OCI-LY1 (cell line): ENCODE measurements around the gene CRTAC1.

Experiments used
- H2AFZ ChIP-seq: fragments of 200-600 bp; sonication (generic), shearing (Covaris generic); 2 replicates; pipeline ENCODE4 v1.6.0; 2014; ENCODE audit warnings: antibody characterized with exemption, mild to moderate bottlenecking, low read length
- H3F3A ChIP-seq: fragments of 200-600 bp; sonication (generic), shearing (Covaris generic); 2 replicates; pipeline ENCODE4 v1.6.0; 2014; ENCODE audit warnings: mild to moderate bottlenecking, antibody characterized with exemption, low read length, moderate library complexity; ENCODE audit not compliant: insufficient read depth
- H3K27ac ChIP-seq: fragments of 200-600 bp; sonication (generic); 2 replicates; pipeline ENCODE4 v1.5.1; 2014; ENCODE audit warnings: low read length, mixed run types, mild to moderate bottlenecking, low read depth; ENCODE audit not compliant: poor library complexity, severe bottlenecking
- H3K27me3 ChIP-seq: fragments of 200-600 bp; sonication (generic); 2 replicates; pipeline ENCODE4 v1.6.0; 2014; ENCODE audit warnings: antibody characterized with exemption, mild to moderate bottlenecking, low read length, moderate library complexity; ENCODE audit not compliant: insufficient read depth
- H3K36me3 ChIP-seq: fragments of 200-600 bp; sonication (generic); 2 replicates; pipeline ENCODE4 v1.6.1; 2014; ENCODE audit warnings: mild to moderate bottlenecking, antibody characterized with exemption, low read length, moderate library complexity, mixed read lengths; ENCODE audit not compliant: insufficient read depth
- H3K4me1 ChIP-seq: fragments of 200-600 bp; sonication (generic); 2 replicates; pipeline ENCODE4 v1.5.1; 2014; ENCODE audit warnings: mild to moderate bottlenecking, low read length, moderate library complexity; ENCODE audit not compliant: insufficient read depth, severe bottlenecking
- H3K4me2 ChIP-seq: fragments of 200-600 bp; sonication (generic), shearing (Covaris generic); 2 replicates; pipeline ENCODE4 v1.6.1; 2014; ENCODE audit warnings: low read length
- H3K4me3 ChIP-seq: fragments of 200-600 bp; sonication (generic); 2 replicates; pipeline ENCODE4 v1.5.1; 2014; ENCODE audit warnings: low read length, low read depth, mild to moderate bottlenecking, mixed read lengths; ENCODE audit not compliant: poor library complexity, severe bottlenecking
- H3K79me2 ChIP-seq: fragments of 200-600 bp; shearing (Covaris generic); 2 replicates; pipeline ENCODE4 v1.6.1; 2016; ENCODE audit warnings: mixed run types, low read length, mixed read lengths; ENCODE audit not compliant: insufficient read depth
- H3K9ac ChIP-seq: fragments of 200-600 bp; sonication (generic), shearing (Covaris generic); 2 replicates; pipeline ENCODE4 v1.6.1; 2014; ENCODE audit warnings: mild to moderate bottlenecking, low read length, mixed read lengths
- H3K9me2 ChIP-seq: fragments of 200-600 bp; sonication (generic), shearing (Covaris generic); 2 replicates; pipeline ENCODE4 v1.6.1; 2014; ENCODE audit warnings: low read depth, mild to moderate bottlenecking, low read length, mixed read lengths
- H3K9me3 ChIP-seq: fragments of 200-600 bp; shearing (Covaris generic); 2 replicates; pipeline ENCODE4 v1.6.1; 2014; ENCODE audit warnings: low read length, mixed read lengths
- H4K20me1 ChIP-seq: fragments of 200-600 bp; sonication (generic), shearing (Covaris generic); 2 replicates; pipeline ENCODE4 v1.6.0; 2016; ENCODE audit warnings: mild to moderate bottlenecking, low read length; ENCODE audit not compliant: insufficient read depth
- EZH2 ChIP-seq: fragments of 200-600 bp; sonication (generic), shearing (Covaris generic); IDR thresholded peaks from 2 replicates; pipeline ENCODE4 v1.8.0; 2017; ENCODE audit warnings: borderline replicate concordance, mixed run types, mild to moderate bottlenecking, antibody characterized with exemption, low read length, moderate library complexity, mixed read lengths
- TF ChIP-seq, protein P1 (sequence below): fragments of 200-600 bp; sonication (generic), shearing (Covaris generic); IDR thresholded peaks from 2 replicates; pipeline ENCODE4 v1.5.1; 2017; ENCODE audit warnings: mild to moderate bottlenecking, antibody characterized with exemption, low read length, moderate library complexity, mixed read lengths

Gene CRTAC1

DNA sequence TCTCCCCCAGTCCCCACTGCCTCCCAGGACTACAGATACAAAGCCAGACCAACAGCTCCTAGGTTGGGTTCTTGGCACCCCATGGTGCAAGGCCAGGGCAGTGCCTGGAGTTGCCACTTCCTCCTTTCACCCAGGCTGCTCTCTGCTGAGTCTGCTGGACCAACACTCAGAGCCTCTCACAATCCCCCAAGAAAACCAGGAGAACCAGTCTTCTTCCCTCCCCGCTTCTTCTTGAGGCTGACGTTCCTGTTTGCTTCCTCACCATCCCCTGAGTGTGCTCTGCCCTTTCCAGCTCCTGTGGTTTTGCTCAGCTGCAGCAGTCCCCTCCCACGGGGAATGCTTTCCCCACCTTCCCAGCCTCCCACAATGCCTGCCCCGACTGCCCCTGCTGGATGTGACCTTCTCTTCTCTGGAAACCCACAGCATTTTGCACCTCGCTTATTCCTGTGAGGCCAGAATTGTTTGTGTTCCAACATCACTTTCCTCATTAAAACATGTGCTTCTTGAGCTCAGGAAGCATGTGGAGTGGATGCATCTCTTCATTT, 90.9 kb downstream of the CRTAC1 start:
- no peak overlapping the region for H3K4me2 ChIP-seq
- H3K9ac ChIP-seq = no peak overlapping the region
- H3K27ac ChIP-seq = no peak overlapping the region
- H3K4me1 ChIP-seq = no peaks in the 10 kb centered on the region
- H3K79me2 ChIP-seq = no peaks in the 10 kb centered on the region
- H4K20me1 ChIP-seq = no peaks in the 10 kb centered on the region
- no peaks in the 10 kb centered on the region for H3K36me3 ChIP-seq
- no peak overlapping the region for H2AFZ ChIP-seq
- H3K9me2 ChIP-seq = no peaks in the 10 kb centered on the region
- no peaks in the 10 kb centered on the region for H3K9me3 ChIP-seq
- TF ChIP-seq, protein P1, sequence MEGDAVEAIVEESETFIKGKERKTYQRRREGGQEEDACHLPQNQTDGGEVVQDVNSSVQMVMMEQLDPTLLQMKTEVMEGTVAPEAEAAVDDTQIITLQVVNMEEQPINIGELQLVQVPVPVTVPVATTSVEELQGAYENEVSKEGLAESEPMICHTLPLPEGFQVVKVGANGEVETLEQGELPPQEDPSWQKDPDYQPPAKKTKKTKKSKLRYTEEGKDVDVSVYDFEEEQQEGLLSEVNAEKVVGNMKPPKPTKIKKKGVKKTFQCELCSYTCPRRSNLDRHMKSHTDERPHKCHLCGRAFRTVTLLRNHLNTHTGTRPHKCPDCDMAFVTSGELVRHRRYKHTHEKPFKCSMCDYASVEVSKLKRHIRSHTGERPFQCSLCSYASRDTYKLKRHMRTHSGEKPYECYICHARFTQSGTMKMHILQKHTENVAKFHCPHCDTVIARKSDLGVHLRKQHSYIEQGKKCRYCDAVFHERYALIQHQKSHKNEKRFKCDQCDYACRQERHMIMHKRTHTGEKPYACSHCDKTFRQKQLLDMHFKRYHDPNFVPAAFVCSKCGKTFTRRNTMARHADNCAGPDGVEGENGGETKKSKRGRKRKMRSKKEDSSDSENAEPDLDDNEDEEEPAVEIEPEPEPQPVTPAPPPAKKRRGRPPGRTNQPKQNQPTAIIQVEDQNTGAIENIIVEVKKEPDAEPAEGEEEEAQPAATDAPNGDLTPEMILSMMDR = no peak
- no peak for TF ChIP-seq EZH2
- no peaks in the 10 kb centered on the region for H3F3A ChIP-seq
- H3K27me3 ChIP-seq = no peaks in the 10 kb centered on the region
- no peak overlapping the region for H3K4me3 ChIP-seq

DNA sequence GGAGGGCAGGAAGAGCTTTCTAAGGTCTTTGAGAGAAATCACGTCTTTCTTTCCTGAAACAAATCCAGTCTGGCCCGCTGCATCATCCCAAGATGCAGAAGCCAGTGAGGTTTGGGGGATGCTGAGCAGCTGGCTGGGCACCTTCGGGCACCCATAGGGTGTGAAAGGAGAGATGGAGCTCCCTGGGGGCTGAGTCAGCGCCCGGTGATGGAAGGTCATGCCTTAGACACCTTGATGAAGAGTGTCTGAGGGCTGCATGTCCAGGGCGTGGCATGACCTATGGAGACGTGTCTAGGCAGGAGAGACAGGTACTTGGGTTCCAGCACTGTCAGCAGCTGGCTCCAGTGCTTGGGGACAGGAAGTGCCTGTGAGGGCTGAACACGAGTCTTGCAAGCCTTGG, 92.5 kb downstream of the CRTAC1 start:
- no peaks in the 10 kb centered on the region for H3F3A ChIP-seq
- no peaks in the 10 kb centered on the region for H3K36me3 ChIP-seq
- no peaks in the 10 kb centered on the region for H3K4me1 ChIP-seq
- no peaks in the 10 kb centered on the region for H3K9me3 ChIP-seq
- no peak for TF ChIP-seq EZH2
- TF ChIP-seq, protein P1 = no peak
- no peak overlapping the region for H3K4me3 ChIP-seq
- H2AFZ ChIP-seq = no peak overlapping the region
- no peaks in the 10 kb centered on the region for H4K20me1 ChIP-seq
- no peak overlapping the region for H3K27ac ChIP-seq
- no peaks in the 10 kb centered on the region for H3K9me2 ChIP-seq
- no peaks in the 10 kb centered on the region for H3K79me2 ChIP-seq
- no peak overlapping the region for H3K9ac ChIP-seq
- no peaks in the 10 kb centered on the region for H3K27me3 ChIP-seq
- no peak overlapping the region for H3K4me2 ChIP-seq

DNA sequence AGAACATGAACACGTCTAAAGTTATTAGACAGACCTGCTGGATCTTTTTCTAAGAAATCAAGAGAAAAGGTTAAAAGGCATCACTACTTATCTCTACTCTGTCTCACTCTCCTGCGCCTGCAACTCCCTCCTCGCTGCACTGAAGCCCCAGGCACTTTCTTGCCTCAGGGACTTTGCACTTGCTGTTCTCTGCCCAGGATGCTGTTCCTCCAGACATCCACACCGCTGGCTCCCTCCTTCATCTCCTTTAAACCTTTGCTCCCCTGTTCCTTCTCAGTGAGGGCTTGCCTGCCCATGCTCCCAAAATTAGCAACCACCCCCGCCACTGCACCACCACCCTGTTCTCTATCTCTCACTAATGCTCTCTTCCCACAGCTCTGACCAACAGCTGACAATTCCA, 93.4 kb downstream of the CRTAC1 start:
- Histone ChIP-seq H2AFZ (no peak overlapping the region), H3K4me1 (no peaks in the 10 kb centered on the region), H3K79me2 (no peaks in the 10 kb centered on the region), H3K4me2 (no peak overlapping the region), H3K36me3 (no peaks in the 10 kb centered on the region), H3F3A (no peaks in the 10 kb centered on the region), H3K9ac (no peak overlapping the region), H4K20me1 (no peaks in the 10 kb centered on the region), H3K27me3 (no peaks in the 10 kb centered on the region), H3K9me2 (no peaks in the 10 kb centered on the region), H3K4me3 (no peak overlapping the region), H3K9me3 (no peaks in the 10 kb centered on the region), H3K27ac (no peak overlapping the region)
- TF ChIP-seq, protein P1 = no peak
- no peak for TF ChIP-seq EZH2
